NCI-H226 (cell line): ENCODE data around the gene RAB2B.

Experiments
- DNase-seq: peaks from one replicate; pipeline ENCODE4 v3.0.0-alpha.2; 2015

RAB2B gene

GRCh38 chr14:21476925-21477681, at the start of gene RAB2B, which contains the start of gene TOX4:
Gene RAB2B (minus strand): TSS chr14:21476959. CDS start chr14:21476872, 87 bp downstream.
Gene TOX4 (plus strand): TSS chr14:21477195. CDS start chr14:21477279, 84 bp downstream.
- peak; percentile 94 for DNase-seq

GRCh38 chr14:21525962-21526671, 49.4 kb upstream of the RAB2B start, which contains the start of gene SALL2:
Gene SALL2 (minus strand): TSS chr14:21526346. CDS start chr14:21526127, 219 bp downstream.
- peak; percentile 26 for DNase-seq

DNA sequence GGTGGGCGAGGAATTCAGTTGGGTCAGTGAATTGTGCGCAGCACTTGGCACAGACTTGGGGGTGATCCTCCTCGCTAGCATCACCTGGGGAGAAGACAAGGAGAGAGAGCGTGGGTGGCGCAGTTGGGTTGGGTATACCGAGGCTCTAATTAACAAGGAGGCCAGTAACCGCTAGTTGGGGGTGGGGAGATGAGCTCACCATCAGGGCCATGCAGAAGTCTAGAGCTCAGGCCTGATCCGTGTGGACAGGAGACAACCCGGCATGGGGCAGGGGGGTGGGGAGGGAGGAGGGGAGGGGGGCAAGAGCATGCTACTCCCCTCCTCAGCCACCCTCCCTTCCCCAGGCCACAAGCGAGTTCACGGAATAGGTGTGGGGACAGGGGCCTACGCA, 48.8 kb upstream of the RAB2B start:
- DNase-seq: no peak

- DNase-seq: no peak
Measured at GRCh38 chr14:21524575-21525490, 48.1 kb upstream of the RAB2B start.

- DNase-seq: no peak
Measured at GRCh38 chr14:21523203-21523602, 46.4 kb upstream of the RAB2B start.

DNA sequence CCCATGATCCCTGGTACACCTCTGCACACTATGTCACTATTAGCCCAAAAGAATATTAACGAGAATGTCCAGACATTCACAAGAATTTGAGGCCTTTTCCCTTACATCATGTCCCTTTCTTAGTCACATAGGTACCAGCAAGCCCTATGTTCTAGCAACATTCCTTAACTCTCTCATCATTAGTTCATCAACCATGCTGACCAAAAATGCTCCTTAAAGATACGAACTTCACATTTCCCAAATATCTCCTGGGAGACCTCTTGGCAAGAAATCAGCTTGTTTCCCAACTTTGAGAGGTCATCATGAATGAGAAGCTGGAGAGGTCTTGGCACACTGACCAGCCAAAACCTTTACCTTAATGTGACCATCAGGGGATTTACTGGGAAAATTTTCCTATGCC, 44.7 kb upstream of the RAB2B start:
- peak; percentile 84 for DNase-seq

- DNase-seq: no peak
Measured at GRCh38 chr14:21520767-21521166, 44.0 kb upstream of the RAB2B start.

GRCh38 chr14:21518725-21519124, 42.0 kb upstream of the RAB2B start:
- DNase-seq: no peak

GRCh38 chr14:21514341-21514740, 37.6 kb upstream of the RAB2B start:
- DNase-seq: no peak

DNA sequence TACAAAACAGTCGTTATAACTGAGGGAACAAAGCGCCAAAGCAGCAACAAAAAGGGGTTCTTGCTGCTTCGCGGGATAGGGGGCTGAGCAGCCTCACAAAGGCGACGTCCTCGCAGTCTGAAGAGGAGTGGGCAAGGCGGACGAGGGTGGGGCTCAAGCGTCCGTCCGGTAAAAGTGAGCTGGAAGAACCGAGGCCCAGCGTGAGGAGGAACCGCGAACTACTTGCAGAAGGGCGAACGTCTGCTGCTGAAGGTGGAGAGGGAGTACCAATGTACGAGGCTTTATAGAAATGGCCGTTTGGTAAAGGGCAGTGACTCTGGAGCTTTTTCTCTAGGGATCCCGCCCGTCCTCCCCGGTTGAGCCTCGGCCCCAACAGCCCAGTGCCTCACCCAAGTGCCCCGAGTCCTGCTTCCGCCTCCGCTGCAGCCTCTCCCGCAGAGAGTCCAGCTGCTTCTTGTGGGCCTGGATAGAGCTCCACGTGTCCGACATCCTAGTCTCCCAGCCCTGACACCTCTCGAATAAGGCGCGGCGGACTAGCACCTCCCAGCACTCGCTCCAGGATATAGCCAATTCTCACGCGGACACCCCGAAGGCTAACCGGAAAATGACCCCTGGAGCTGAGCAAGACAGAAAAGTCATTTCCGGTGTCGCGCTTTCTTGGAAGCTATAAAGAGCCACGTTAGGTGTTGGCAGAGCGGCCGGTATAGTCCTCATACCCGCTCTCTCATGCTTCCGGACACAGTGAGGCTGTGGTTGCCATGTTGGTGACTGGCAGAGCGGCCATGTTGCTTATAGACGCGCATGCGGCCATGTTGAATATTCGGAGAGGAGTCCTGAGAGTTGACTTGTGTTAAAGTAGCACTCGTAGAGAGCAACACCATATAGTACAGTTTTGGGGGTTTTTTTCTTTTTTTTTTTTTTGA, 34.2 kb upstream of the RAB2B start, which contains the start of gene METTL3:
METTL3 (minus strand) TSS at position 606 of the 923 bp plus-strand sequence; CDS start at position 489, 117 bp downstream.
- DNase-seq: peak; percentile 100

DNA sequence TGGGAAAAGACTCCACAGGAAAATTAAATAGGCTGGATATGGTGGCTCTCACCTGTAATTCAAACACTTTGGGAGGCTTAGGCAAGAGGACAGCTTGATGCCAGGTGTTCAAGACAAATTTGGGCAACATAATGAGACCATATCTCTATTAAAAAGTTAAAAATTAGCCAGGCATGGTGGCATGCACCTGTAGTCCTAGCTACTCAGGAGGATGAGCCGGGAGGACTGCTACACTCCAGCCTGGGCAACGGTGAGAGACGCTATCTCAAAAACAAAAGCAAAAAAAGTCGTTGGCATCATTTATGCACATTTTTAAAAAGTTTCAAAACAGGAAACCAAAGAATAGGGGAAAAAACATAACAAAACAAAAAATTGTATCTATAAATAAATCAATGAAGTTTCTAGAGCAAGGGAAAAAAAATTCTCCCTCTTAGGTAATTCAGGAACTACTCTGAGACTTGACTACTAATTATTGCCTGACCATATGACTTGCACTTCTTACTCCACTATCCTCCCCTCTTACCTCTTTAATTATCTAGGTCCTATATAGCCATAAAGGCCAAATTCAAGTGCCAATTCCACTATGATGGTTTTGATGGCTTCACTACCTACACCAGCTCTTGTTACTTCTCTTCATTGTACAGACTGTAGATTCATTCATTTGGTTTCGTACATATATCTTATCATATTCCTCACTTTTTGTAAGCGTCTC, 32.8 kb upstream of the RAB2B start:
- no peak for DNase-seq

GRCh38 chr14:21506557-21506956, 29.8 kb upstream of the RAB2B start:
- DNase-seq: no peak

DNA sequence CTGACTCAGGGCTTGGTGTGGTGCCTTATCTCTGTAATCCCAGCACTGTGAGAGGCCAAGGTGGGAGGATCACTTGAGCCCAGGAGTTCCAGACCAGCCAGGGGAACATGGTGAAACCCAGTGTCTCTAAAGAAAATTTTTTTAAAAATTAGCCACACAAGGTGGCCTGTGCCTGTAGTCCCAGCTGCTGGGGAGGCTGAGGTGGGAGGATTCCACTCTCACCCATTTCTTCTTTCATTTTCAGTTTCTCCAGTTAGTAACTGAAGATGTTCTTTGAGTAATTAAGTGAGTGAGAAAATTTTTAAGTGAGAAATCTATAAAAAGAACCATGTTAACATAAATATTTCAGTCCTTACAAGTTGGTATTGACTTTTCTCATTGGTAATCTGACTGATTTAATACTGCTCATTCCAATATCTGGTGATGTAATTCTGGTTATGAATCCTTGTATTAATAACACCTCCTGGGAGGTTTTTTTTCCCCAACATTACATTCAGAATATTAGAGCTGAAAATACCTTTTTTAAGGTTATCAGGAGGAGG, 28.3 kb upstream of the RAB2B start:
- DNase-seq: no peak

- no peak for DNase-seq
Measured at GRCh38 chr14:21503376-21503775, 26.6 kb upstream of the RAB2B start.

- no peak for DNase-seq
Measured at GRCh38 chr14:21501568-21501967, 24.8 kb upstream of the RAB2B start.

DNA sequence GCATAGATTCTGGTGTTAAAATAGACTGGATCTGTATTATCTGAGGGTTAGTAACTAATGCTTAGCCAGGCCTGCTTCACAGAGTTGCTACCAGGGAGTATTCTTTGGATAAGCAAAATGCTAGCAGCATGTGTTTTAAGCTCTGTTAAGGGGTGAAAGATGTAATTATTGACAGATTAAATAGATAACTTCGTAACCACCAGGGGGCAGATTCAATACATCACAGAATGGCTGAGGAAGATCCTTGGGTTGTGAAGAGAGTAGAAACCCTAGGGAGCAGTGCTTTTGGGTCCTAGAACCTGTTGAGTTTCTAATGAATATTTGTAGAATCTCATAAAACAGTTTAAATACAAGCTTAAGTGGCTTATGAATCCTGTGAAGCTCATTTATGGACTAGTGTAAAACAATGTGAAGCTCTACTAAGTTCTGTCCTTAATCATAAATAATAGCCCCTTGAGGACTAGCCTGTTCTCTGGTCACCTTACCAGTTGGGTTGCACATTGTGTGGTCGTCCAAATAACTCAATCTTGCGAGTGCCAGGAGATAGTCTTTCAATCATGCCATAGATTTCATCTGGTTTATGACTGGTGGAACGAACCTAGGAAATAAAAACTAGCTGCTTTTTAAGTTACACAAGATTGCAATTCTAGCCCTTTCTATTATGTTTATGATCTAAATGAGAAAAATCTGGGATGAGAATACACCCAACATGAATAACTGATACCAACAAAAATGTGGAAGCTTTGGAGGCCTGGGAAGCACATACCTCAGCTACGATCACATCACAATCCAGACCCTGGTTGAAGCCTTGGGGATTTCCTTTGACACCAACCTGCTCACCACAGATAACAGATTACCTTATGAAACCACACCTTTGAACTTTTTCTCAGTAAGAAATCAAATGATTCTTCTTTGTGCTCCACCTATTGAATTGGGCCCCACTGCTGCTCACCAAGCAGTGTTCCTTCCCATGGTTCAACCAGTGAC, 22.1 kb upstream of the RAB2B start:
- peak; percentile 77 for DNase-seq

GRCh38 chr14:21496453-21496852, 19.7 kb upstream of the RAB2B start:
- DNase-seq: peak; percentile 37

- peak; percentile 46 for DNase-seq
Measured at GRCh38 chr14:21494902-21495762, 18.4 kb upstream of the RAB2B start.
